HL-60 (cell line): Measurements from ENCODE around the gene CRLF3.

Source experiments
- CTCF ChIP-seq: IDR thresholded peaks from one replicate; pipeline ENCODE4 v1.5.1; 2011; ENCODE audit warnings: low read length, control low read depth, inconsistent platforms; ENCODE audit not compliant: insufficient read depth
- GABPA ChIP-seq: IDR thresholded peaks from 2 replicates; pipeline ENCODE4 v1.6.1; 2012; ENCODE audit warnings: low read depth
- POLR2AphosphoS5 ChIP-seq: IDR thresholded peaks from 2 replicates; pipeline ENCODE4 v1.6.1; 2012; ENCODE audit warnings: low read depth
- REST ChIP-seq: IDR thresholded peaks from 2 replicates; pipeline ENCODE4 v1.6.1; 2012; ENCODE audit warnings: low read depth; ENCODE audit not compliant: insufficient replicate concordance

- no peak for TF ChIP-seq CTCF
- TF ChIP-seq POLR2AphosphoS5: no peak
- TF ChIP-seq GABPA: no peak
- no peak for TF ChIP-seq REST
These were observed 63.4 kb downstream of the CRLF3 start for GRCh38 chr17:30761060-30761459.
